Activated T-cell treated with anti-CD3 and anti-CD28 coated beads, Interleukin-2, amount 50 U/mL, for 4 hours (primary cell): ENCODE measurements around the gene SCYGR7. TPM values are rescaled to one million over a fixed set of nuclear protein-coding genes. Genes with fewer than 3 reads are reported as not detected.

Source experiments
- ATAC-seq, 2 donors: fragments of 200-7000 bp; cut with Tn5 transposase; one replicate each; pipeline ENCODE4 v1.10.0; 2021
- DNase-seq: peaks from one replicate; pipeline ENCODE4 v3.0.0-alpha.2; 2020
- H3K27me3 Mint-ChIP-seq: one replicate; pipeline ENCODE4 v1.8.0; 2021; ENCODE audit warnings: low read depth, mixed read lengths
- H3K36me3 Mint-ChIP-seq: one replicate; pipeline ENCODE4 v1.8.0; 2022; ENCODE audit warnings: mixed read lengths; ENCODE audit not compliant: insufficient read depth
- H3K4me1 Mint-ChIP-seq: one replicate; pipeline ENCODE4 v1.8.0; 2021; ENCODE audit warnings: low read depth, mixed read lengths
- H3K4me3 Mint-ChIP-seq: one replicate; pipeline ENCODE4 v1.8.0; 2021; ENCODE audit warnings: mild to moderate bottlenecking, moderate library complexity, mixed read lengths
- H3K9me3 Mint-ChIP-seq: one replicate; pipeline ENCODE4 v1.8.0; 2021; ENCODE audit warnings: mixed read lengths
- total RNA-seq, 3 donors: library from RNA; stranded (reverse); gene quantifications; one replicate each; pipeline ENCODE4 v1.2.1, GENCODE V29; 2021

The SCYGR7 gene
- total RNA-seq, 3 donors from 2014 or later = not detected

DNA sequence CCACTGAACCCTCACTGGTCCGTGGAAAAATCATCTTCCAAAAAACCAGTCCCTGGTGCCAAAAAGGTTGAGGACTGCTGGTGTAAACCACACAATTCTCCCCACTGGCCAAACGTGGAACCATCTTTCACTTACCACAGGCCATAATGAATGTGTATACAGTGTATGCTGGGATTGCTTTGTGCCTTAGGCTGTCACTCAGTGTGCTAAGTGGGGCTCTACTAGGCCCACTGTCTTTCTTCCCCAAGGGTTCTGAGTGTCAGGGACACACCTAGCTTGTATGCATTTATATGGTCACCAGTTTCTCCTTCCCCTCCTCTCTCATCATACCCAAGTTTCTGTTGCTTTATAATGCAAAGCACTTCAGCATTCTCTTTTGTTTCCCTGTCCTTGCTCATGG, 44.8 kb downstream of the SCYGR7 start:
- Mint-ChIP-seq H3K4me3 (no peak overlapping the region), H3K4me1 (peaks cover 18% of the 10 kb centered on the region), H3K27me3 (no peaks in the 10 kb centered on the region), H3K9me3 (no peaks in the 10 kb centered on the region), H3K36me3 (no peaks in the 10 kb centered on the region)
- DNase-seq (no peak), ATAC-seq (no peak)

DNA sequence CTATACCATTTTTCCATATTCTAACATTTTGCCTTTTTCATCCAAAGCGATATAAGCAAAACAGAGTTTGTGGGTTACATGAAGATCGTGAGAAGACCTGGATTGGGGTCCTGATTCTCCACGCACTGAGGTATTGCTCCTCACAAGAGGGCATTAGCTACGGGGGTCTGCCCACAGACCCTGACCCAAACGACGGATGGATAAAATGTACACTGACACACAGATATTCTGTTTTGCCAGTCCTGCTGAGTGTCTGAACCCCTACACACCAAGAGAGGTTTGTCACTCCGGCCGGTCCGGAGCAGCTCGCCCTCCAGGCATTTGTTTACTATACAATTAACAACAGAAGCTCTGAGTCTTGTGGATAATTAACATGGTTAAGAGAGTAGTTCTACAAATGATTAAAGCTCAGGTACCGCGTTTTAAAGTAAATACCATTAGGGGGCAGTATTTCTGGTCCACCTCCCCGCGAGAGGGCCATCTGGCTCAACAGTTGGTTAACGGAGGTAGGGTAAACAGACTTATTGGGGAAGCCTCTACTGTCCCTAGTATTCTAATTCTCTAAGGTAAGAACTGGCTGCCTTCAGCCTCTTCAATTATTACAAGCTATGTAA, 46.0 kb downstream of the SCYGR7 start:
- Mint-ChIP-seq H3K27me3 (no peaks in the 10 kb centered on the region), H3K4me3 (no peak overlapping the region), H3K4me1 (peaks cover 18% of the 10 kb centered on the region), H3K9me3 (no peaks in the 10 kb centered on the region), H3K36me3 (no peaks in the 10 kb centered on the region)
- ATAC-seq (no peak), DNase-seq (no peak)

DNA sequence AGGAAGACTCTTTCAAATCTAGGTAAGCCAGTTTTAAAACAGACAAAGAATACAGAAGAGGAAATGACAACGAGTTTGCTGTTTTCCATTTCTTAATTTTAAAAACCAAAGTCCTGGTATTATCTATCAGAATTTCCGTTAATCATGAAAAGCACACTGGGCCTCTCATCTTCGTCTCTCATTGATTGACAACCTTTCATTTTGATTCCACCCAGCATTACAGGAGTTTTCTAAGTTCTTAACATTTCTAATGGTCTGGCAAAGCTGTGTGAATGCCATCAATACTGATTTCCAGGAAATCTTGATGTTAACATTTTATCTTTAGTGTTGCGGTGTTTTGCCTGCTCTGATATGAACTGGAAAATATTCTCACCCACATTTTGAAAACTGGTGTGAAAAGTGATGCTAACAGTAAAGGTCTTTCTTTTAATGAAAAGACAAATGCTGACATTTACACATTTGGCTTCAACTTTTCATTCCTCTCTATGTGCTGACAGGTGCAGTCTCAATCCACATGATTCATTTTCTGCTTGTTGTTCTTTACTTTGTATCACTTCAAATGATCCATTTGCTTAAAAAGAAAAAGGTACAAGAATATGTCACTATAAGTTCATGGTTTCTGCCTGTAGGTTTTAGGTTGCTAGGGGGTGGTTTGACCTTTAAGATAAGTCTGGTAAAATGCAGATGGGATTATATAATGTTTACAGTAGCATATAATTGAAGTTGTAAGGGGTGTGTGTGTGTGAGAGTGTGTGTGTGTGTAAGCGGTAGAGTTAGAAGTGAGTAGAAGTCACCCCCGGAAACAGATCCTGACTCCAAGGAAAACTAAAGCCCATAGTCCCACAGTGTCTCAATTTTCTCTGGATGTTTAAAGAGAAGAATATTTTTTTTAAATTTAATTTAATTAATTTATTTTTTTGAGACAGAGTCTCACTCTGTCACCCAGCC, 47.0 kb downstream of the SCYGR7 start:
- H3K4me3 Mint-ChIP-seq = peak overlapping the region; percentile 1

More for the DNA sequence above, 47.0 kb downstream of the SCYGR7 start:
- ATAC-seq (peak in 1 of 2 donors; percentile 18), DNase-seq (no peak)
- peaks cover 18% of the 10 kb centered on the region for H3K4me1 Mint-ChIP-seq
- H3K27me3 Mint-ChIP-seq = no peaks in the 10 kb centered on the region
- no peaks in the 10 kb centered on the region for H3K9me3 Mint-ChIP-seq
- H3K36me3 Mint-ChIP-seq = no peaks in the 10 kb centered on the region

Other genes with a start within 250 kb of the SCYGR7 start
- not detected for gene SCYGR2, start 129.4 kb upstream of the SCYGR7 start, total RNA-seq
- gene SCYGR3, start 113.5 kb upstream of the SCYGR7 start, total RNA-seq = not detected
- gene SCYGR4, start 110.8 kb upstream of the SCYGR7 start, total RNA-seq = not detected
- not detected for gene SCYGR5, start 61.5 kb upstream of the SCYGR7 start, total RNA-seq
- gene SLC19A3, start 10.3 kb upstream of the SCYGR7 start, total RNA-seq = not detected
- gene SCYGR6, start 3.6 kb upstream of the SCYGR7 start, total RNA-seq = not detected
- gene SCYGR8, start 17.6 kb downstream of the SCYGR7 start, total RNA-seq = not detected
- 100 to 1,000 TPM in 2 of 3 donors, 10 to 100 TPM in 1; 23.1 to 141 (median 105) TPM for gene CCL20, start 85.5 kb downstream of the SCYGR7 start, total RNA-seq
- not detected for gene DAW1, start 143.3 kb downstream of the SCYGR7 start, total RNA-seq